Tibial artery (tissue), 4 donors: Measurements from ENCODE around the gene RPS6KA3.

Source experiments
- DNase-seq, 2 donors: peaks; one replicate each; pipeline ENCODE4 v3.0.0-alpha.2; 2019
- H3K27ac ChIP-seq, 2 donors: fragments of 200-600 bp; sonication (generic) in 1 of 2; 1 replicate in 1 of 2; 2 replicates in 1 of 2; pipeline ENCODE4 v1.5.1; 2018 to 2019; ENCODE audit warnings: mild to moderate bottlenecking in 1 of 2
- H3K27me3 ChIP-seq, 2 donors: fragments of 200-600 bp; sonication (generic) in 1 of 2; one replicate each; pipeline versions ENCODE4 v1.5.1 to v1.6.0; 2016 to 2019
- H3K36me3 ChIP-seq, 3 donors: fragments of 200-600 bp; sonication (generic) in 2 of 3; one replicate each; pipeline ENCODE4 v1.5.1; 2016 to 2019; ENCODE audit warnings: mild to moderate bottlenecking in 2 of 3
- H3K4me1 ChIP-seq, 4 donors: fragments of 200-600 bp; sonication (generic) in 2 of 4; 1 replicate in 3 of 4; 2 replicates in 1 of 4; pipeline ENCODE4 v1.5.1; 2016 to 2019
- H3K4me3 ChIP-seq, 2 donors: fragments of 200-600 bp; sonication (generic) in 1 of 2; 1 replicate in 1 of 2; 2 replicates in 1 of 2; pipeline ENCODE4 v1.5.1; 2018 to 2019; ENCODE audit warnings: mild to moderate bottlenecking in 2 of 2
- H3K9me3 ChIP-seq, 3 donors: fragments of 200-600 bp; sonication (generic) in 1 of 3; one replicate each; pipeline ENCODE4 v1.5.1; 2016 to 2019
- intact Hi-C: fragments of 100-400 bp; cut with DNase I; formaldehyde crosslinking; loops from one replicate; pipeline ENCODE4 v1.15.0; 2023; ENCODE audit warnings: low total_unique reads
- TF ChIP-seq, protein P1 (sequence below), 2 experiments: fragments of 200-600 bp in 1 of 2; fragments of 450-650 bp in 1 of 2; IDR thresholded peaks; one replicate each; pipeline ENCODE4 v1.5.1; 2017 to 2019; ENCODE audit warnings: antibody characterized with exemption in 2 of 2, mild to moderate bottlenecking in 1 of 2, moderate library complexity in 1 of 2

The RPS6KA3 gene

GRCh38 chrX:20143561-20143960 is 123.1 kb downstream of the RPS6KA3 start:
- TF ChIP-seq, protein P1, sequence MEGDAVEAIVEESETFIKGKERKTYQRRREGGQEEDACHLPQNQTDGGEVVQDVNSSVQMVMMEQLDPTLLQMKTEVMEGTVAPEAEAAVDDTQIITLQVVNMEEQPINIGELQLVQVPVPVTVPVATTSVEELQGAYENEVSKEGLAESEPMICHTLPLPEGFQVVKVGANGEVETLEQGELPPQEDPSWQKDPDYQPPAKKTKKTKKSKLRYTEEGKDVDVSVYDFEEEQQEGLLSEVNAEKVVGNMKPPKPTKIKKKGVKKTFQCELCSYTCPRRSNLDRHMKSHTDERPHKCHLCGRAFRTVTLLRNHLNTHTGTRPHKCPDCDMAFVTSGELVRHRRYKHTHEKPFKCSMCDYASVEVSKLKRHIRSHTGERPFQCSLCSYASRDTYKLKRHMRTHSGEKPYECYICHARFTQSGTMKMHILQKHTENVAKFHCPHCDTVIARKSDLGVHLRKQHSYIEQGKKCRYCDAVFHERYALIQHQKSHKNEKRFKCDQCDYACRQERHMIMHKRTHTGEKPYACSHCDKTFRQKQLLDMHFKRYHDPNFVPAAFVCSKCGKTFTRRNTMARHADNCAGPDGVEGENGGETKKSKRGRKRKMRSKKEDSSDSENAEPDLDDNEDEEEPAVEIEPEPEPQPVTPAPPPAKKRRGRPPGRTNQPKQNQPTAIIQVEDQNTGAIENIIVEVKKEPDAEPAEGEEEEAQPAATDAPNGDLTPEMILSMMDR (IDR thresholded peaks at IDR 0.05): no peak
- intact Hi-C loops: loop anchor here (10.0 kb wide), 1 partner anchor 121 kb away; the partner anchor contains the start of gene RPS6KA3
- DNase-seq: no peak
- Histone ChIP-seq H3K9me3 (no peaks in the 10 kb centered on the region), H3K4me1 (peaks cover 0 to 21% (median 8%) of the 10 kb centered on the region in 4 donors), H3K36me3 (no peaks in the 10 kb centered on the region), H3K27me3 (no peaks in the 10 kb centered on the region), H3K27ac (no peak overlapping the region), H3K4me3 (no peak overlapping the region)

GRCh38 chrX:20143111-20143510 is 123.6 kb downstream of the RPS6KA3 start:
- Histone ChIP-seq H3K4me3 (no peak overlapping the region), H3K36me3 (no peaks in the 10 kb centered on the region), H3K9me3 (no peaks in the 10 kb centered on the region), H3K27ac (peak overlapping the region; percentile 82 to 85), H3K4me1 (peaks cover 0 to 21% (median 8%) of the 10 kb centered on the region in 4 donors), H3K27me3 (no peaks in the 10 kb centered on the region)
- DNase-seq: no peak
- TF ChIP-seq, protein P1 (IDR thresholded peaks at IDR 0.05): no peak
- intact Hi-C loops: loop anchor here (10.0 kb wide), 1 partner anchor 122 kb away; the partner anchor contains the start of gene RPS6KA3

DNA sequence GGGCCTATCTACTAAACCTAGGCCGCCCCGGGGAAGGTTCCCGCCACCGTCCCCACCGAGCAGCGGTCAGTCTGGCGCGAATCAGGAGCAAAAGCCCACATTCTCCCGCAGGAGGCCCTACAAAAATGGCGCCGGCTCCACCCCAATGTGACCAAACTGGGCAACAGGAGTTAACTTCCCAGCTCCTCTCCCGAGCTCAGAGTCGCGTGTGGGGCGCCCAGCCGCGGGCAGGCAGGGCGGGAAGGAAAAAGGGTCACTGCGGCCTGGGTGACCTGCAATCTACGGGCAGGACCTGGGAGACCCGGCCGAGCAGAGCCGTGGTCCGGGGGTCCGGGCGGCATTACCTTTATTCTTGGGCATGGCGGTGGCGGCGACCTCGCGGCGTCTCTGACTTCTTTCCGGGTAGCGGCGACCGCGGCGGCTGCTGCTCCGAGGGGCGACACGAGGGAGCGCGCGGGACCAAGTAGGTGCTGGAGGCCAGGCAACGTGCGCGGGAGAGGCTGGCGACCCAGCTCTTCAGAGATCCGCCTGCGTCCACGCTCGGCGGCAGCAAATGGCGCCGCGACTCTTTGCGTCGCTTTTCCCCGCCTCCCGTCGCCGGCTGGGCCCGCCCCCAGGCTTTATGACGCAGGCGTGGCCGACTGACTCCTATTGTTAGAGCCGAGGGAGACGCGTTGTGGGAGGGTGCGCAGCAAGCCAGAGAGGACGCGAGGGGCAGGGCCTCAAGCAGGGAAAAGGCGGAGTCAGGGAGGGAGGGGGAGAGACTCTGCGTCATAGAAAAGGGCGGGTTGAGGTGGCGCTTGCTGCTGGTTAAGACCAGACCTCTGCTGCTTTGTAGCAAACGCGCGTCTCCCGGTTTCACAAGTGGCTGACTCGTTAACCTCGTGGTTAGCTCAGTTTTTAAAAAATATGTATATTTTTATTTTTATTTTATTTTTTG is 125.2 kb downstream of the RPS6KA3 start, which contains the start of gene EIF1AX:
TSS of gene EIF1AX (minus strand) at position 558 of the 940 bp plus-strand sequence. CDS start at position 360, 198 bp downstream.
- peak within 1 kb of the TSS; percentile 78 to 82 for H3K4me3 ChIP-seq
- TF ChIP-seq, protein P1 (IDR thresholded peaks at IDR 0.05): no peak
- H3K27me3 ChIP-seq: no peaks in the 10 kb centered on the region
- H3K36me3 ChIP-seq: peaks cover 0 to 13% (median 12%) of the 10 kb centered on the region in 3 donors
- H3K4me1 ChIP-seq: peaks cover 0 to 24% (median 8%) of the 10 kb centered on the region in 4 donors
- H3K9me3 ChIP-seq: no peaks in the 10 kb centered on the region
- H3K27ac ChIP-seq: peak within 1 kb of the TSS; percentile 82 to 95
- DNase-seq: peak; percentile 97 to 98
- intact Hi-C loops: loop anchor here (10.0 kb wide), 1 partner anchor 123 kb away; the partner anchor contains the start of gene RPS6KA3

DNA sequence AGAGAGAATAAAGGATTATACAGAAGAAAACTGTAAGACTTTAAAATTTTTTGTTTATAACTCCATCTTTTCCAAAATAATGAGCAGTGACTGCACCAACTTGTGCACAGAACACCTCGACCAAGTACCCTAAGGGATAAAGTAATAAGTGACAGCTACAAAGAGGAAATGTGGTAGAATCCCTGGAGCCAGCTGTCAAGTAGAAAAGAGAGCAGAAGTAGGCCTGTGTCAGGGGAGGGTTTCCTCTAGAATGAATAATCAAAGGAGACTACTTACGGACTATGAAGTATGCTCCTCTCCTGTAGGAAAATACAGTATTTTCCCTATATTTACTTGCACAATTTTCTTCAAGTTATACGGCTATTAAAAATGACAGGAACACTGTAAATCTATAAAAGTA is 126.3 kb downstream of the RPS6KA3 start:
- Histone ChIP-seq H3K9me3 (no peaks in the 10 kb centered on the region), H3K4me1 (peaks cover 0 to 29% (median 8%) of the 10 kb centered on the region in 4 donors), H3K36me3 (peaks cover 0 to 23% (median 21%) of the 10 kb centered on the region in 3 donors), H3K27ac (peak overlapping the region in 1 of 2 donors; percentile 95), H3K4me3 (peak overlapping the region; percentile 78 to 82), H3K27me3 (no peaks in the 10 kb centered on the region)
- TF ChIP-seq, protein P1 (IDR thresholded peaks at IDR 0.05): no peak
- intact Hi-C loops: loop anchor here (10.0 kb wide), 1 partner anchor 124 kb away; the partner anchor contains the start of gene RPS6KA3
- DNase-seq: no peak

DNA sequence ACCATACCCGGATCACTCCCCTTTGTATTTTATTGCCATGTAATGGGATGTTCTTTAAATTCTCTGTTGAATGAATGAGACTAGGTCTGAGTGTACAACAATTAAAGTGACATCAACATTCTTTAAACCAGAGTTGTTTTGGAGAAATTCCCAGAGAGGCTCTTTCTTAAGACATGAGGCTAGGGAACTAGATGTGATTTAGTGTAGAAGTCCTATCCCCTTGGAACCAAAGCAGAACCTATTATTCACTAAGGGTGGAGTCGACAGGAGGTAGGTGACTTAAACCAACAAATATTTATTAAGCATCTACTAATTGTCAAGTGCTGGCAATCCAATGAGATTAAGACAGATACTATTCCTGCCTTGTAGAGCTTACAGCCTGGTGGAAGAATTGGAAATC is 126.7 kb downstream of the RPS6KA3 start:
- Histone ChIP-seq H3K27ac (no peak overlapping the region), H3K4me3 (peak overlapping the region; percentile 78 to 82), H3K9me3 (no peaks in the 10 kb centered on the region), H3K4me1 (peaks cover 0 to 29% (median 8%) of the 10 kb centered on the region in 4 donors), H3K36me3 (peaks cover 0 to 27% (median 25%) of the 10 kb centered on the region in 3 donors), H3K27me3 (no peaks in the 10 kb centered on the region)
- TF ChIP-seq, protein P1 (IDR thresholded peaks at IDR 0.05): no peak
- DNase-seq: no peak
- intact Hi-C loops: loop anchor here (10.0 kb wide), 1 partner anchor 125 kb away; the partner anchor contains the start of gene RPS6KA3
